ENCODE measurements around the gene SLC35A1.

SLC35A1 gene

DNA sequence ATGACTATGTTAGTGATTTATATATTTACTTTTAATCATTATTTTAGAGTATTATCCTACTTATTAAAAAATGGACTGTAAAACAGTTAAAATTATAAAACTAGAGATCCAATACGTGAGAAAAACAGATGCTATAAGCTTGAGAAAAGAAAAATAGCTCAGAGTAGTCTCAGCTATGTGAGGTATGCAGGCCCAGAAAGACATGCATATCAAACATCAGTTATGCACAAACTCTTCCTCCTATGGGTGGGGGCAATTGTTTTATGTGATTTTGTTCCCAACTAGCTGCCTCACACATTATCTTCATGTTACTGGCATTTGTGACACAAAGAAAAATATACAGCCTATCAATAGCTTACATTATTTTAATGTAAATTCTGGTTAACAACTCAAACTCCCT, 88.2 kb downstream of the SLC35A1 start:
- CTCF ChIA-PET, result interaction anchor here (0.8 to 1.2 kb wide), 2 partner anchors 39 to 1310 kb away, joined by 4 read pairs; no protein-coding TSS in a partner anchor
- POLR2A ChIA-PET, result no interaction called here
- no peak for DNase-seq (ENCODE audit: low read depth, low spot score)

More for the DNA sequence above, 88.2 kb downstream of the SLC35A1 start:
- no peak overlapping the region for H3K4me3 ChIP-seq (ENCODE audit: low read depth, low read length)
- no peak for TF ChIP-seq CTCF (IDR thresholded peaks at IDR 0.05; ENCODE audit: insufficient read depth, low read length, missing control alignments)
